ENCODE measurements around the gene TMED3. TPM values are rescaled to one million over a fixed set of nuclear protein-coding genes. Genes with fewer than 3 reads are reported as not detected.

The TMED3 gene
- total RNA-seq, 2 experiments from 2014 or later = 37.2 to 38.9 TPM

- CTCF ChIA-PET = interaction anchor here (1.1 to 4.6 kb wide), 3 partner anchors 15 to 25 kb away, joined by 3 to 26 read pairs (median 5); no protein-coding TSS in a partner anchor
- H3K4me1 Mint-ChIP-seq (ENCODE audit: low read depth) = no peaks in the 10 kb centered on the region
- H3K27ac Mint-ChIP-seq = no peak overlapping the region
Measured at GRCh38 chr15:79364571-79365240, 53.8 kb downstream of the TMED3 start.

GRCh38 chr15:79365765-79366164 lies 54.9 kb downstream of the TMED3 start:
- ChIA-PET POLR2A (interaction anchor here (0.6 kb wide), 1 partner anchor 1452 kb away, joined by 3 read pairs; no protein-coding TSS in a partner anchor), CTCF (interaction anchor here (2.3 to 4.6 kb wide), 2 partner anchors 16 to 26 kb away, joined by 5 to 26 read pairs; no protein-coding TSS in a partner anchor)
- DNase-seq = no peak
- H3K4me3 Mint-ChIP-seq = no peak overlapping the region
- H3K27ac Mint-ChIP-seq = no peak overlapping the region
- H3K36me3 Mint-ChIP-seq (ENCODE audit: low read depth) = peaks cover 2% of the 10 kb centered on the region
- no peaks in the 10 kb centered on the region for H3K9me3 Mint-ChIP-seq (ENCODE audit: insufficient read depth)
- no peaks in the 10 kb centered on the region for H3K27me3 Mint-ChIP-seq (ENCODE audit: low read depth)
- ATAC-seq = no peak
- no peaks in the 10 kb centered on the region for H3K4me1 Mint-ChIP-seq (ENCODE audit: low read depth)

More at GRCh38 chr15:79364571-79365240, 53.8 kb downstream of the TMED3 start:
- no peaks in the 10 kb centered on the region for H3K27me3 Mint-ChIP-seq (ENCODE audit: low read depth)
- H3K36me3 Mint-ChIP-seq (ENCODE audit: low read depth) = peaks cover 2% of the 10 kb centered on the region
- DNase-seq = no peak
- H3K9me3 Mint-ChIP-seq (ENCODE audit: insufficient read depth) = no peaks in the 10 kb centered on the region
- ATAC-seq = no peak
- POLR2A ChIA-PET = interaction anchor here (0.6 kb wide), 1 partner anchor 1453 kb away, joined by 3 read pairs; no protein-coding TSS in a partner anchor
- H3K4me3 Mint-ChIP-seq = no peak overlapping the region

- Mint-ChIP-seq H3K27me3 (ENCODE audit: low read depth) (no peaks in the 10 kb centered on the region), H3K9me3 (ENCODE audit: insufficient read depth) (no peaks in the 10 kb centered on the region), H3K4me1 (ENCODE audit: low read depth) (no peaks in the 10 kb centered on the region), H3K27ac (no peak overlapping the region), H3K36me3 (ENCODE audit: low read depth) (peaks cover 2% of the 10 kb centered on the region), H3K4me3 (no peak overlapping the region)
- POLR2A ChIA-PET = no interaction called here
- DNase-seq (no peak), ATAC-seq (no peak)
- CTCF ChIA-PET = interaction anchor here (1.1 to 4.6 kb wide), 3 partner anchors 15 to 230 kb away, joined by 4 to 26 read pairs (median 6); no protein-coding TSS in a partner anchor
Measured at GRCh38 chr15:79366691-79367090, 55.8 kb downstream of the TMED3 start.

- DNase-seq (no peak), ATAC-seq (no peak)
- CTCF ChIA-PET = interaction anchor here (1.2 kb wide), 1 partner anchor 10 kb away, joined by 4 read pairs; no protein-coding TSS in a partner anchor
- POLR2A ChIA-PET = no interaction called here
- Mint-ChIP-seq H3K9me3 (ENCODE audit: insufficient read depth) (no peaks in the 10 kb centered on the region), H3K36me3 (ENCODE audit: low read depth) (no peaks in the 10 kb centered on the region), H3K27ac (no peak overlapping the region), H3K4me1 (ENCODE audit: low read depth) (peaks cover 2% of the 10 kb centered on the region), H3K4me3 (no peak overlapping the region), H3K27me3 (ENCODE audit: low read depth) (no peaks in the 10 kb centered on the region)
Measured at GRCh38 chr15:79370716-79371115, 59.8 kb downstream of the TMED3 start.

GRCh38 chr15:79371591-79371990 lies 60.7 kb downstream of the TMED3 start:
- Mint-ChIP-seq H3K4me3 (no peak overlapping the region), H3K27ac (no peak overlapping the region), H3K36me3 (ENCODE audit: low read depth) (no peaks in the 10 kb centered on the region), H3K4me1 (ENCODE audit: low read depth) (peaks cover 2% of the 10 kb centered on the region), H3K9me3 (ENCODE audit: insufficient read depth) (no peaks in the 10 kb centered on the region), H3K27me3 (ENCODE audit: low read depth) (no peaks in the 10 kb centered on the region)
- ChIA-PET CTCF (no interaction called here), POLR2A (no interaction called here)
- DNase-seq (no peak), ATAC-seq (no peak)

GRCh38 chr15:79372428-79372827 lies 61.5 kb downstream of the TMED3 start:
- Mint-ChIP-seq H3K4me3 (no peak overlapping the region), H3K4me1 (ENCODE audit: low read depth) (peaks cover 2% of the 10 kb centered on the region), H3K36me3 (ENCODE audit: low read depth) (no peaks in the 10 kb centered on the region), H3K27ac (no peak overlapping the region), H3K27me3 (ENCODE audit: low read depth) (no peaks in the 10 kb centered on the region), H3K9me3 (ENCODE audit: insufficient read depth) (no peaks in the 10 kb centered on the region)
- no peak for DNase-seq
- ChIA-PET POLR2A (no interaction called here), CTCF (interaction anchor here (1.0 to 1.5 kb wide), 2 partner anchors 8 to 9 kb away, joined by 3 to 6 read pairs; no protein-coding TSS in a partner anchor)
- no peak for ATAC-seq

Other genes starting within 250 kb of the TMED3 start
- gene RASGRF1, start 220.3 kb upstream of the TMED3 start, total RNA-seq = not detected
- not detected for gene ANKRD34C, start 28.4 kb upstream of the TMED3 start, total RNA-seq
- under 1 TPM; 0.57 to 0.71 TPM for gene MINAR1, start 121.2 kb downstream of the TMED3 start, total RNA-seq